Lung (tissue), 12 donors: Measurements from ENCODE around the gene MACIR. TPM values are rescaled to one million over a fixed set of nuclear protein-coding genes. Genes with fewer than 3 reads are reported as not detected.
A peak's percentile ranks its signal among the peaks of the same experiment; 100 is the strongest.

Source experiments
- ATAC-seq: fragments of 200-7000 bp; cut with Tn5 transposase; one replicate; pipeline ENCODE4 v1.9.1; 2020; ENCODE audit warnings: moderate number of reproducible peaks; ENCODE audit not compliant: insufficient read depth, low FRiP score
- DNase-seq, 3 donors: peaks; one replicate each; pipeline ENCODE4 v3.0.0-alpha.2; 2013 to 2017
- H3K27ac ChIP-seq, 2 donors: one replicate each; pipeline ENCODE4 v1.5.1; 2013; ENCODE audit warnings: mild to moderate bottlenecking in 2 of 2, moderate library complexity in 2 of 2, control low read depth in 1 of 2, inconsistent platforms in 1 of 2, low read depth in 1 of 2, low read length in 1 of 2
- H3K27me3 ChIP-seq, 3 donors: one replicate each; pipeline ENCODE4 v1.5.1; 2013; ENCODE audit warnings: low read length in 2 of 3; ENCODE audit not compliant: control insufficient read depth in 3 of 3, insufficient read depth in 3 of 3
- H3K36me3 ChIP-seq, 4 donors: one replicate each; pipeline ENCODE4 v1.5.1; 2013; ENCODE audit warnings: low read length in 4 of 4, mild to moderate bottlenecking in 1 of 4, moderate library complexity in 1 of 4; ENCODE audit not compliant: control insufficient read depth in 4 of 4, insufficient read depth in 4 of 4
- H3K4me1 ChIP-seq, 5 donors: one replicate each; pipeline ENCODE4 v1.5.1; 2013; ENCODE audit warnings: low read length in 5 of 5, mild to moderate bottlenecking in 2 of 5, moderate library complexity in 1 of 5; ENCODE audit not compliant: control insufficient read depth in 5 of 5, insufficient read depth in 5 of 5
- H3K4me3 ChIP-seq: one replicate; pipeline ENCODE4 v1.5.1; 2013; ENCODE audit warnings: mild to moderate bottlenecking, control low read depth, moderate library complexity
- H3K9ac ChIP-seq, 2 donors: one replicate each; pipeline ENCODE4 v1.5.1; 2013; ENCODE audit warnings: low read length in 2 of 2, control low read depth in 1 of 2; ENCODE audit not compliant: insufficient read depth in 1 of 2
- H3K9me3 ChIP-seq, 4 donors: one replicate each; pipeline ENCODE4 v1.5.1; 2013; ENCODE audit warnings: low read length in 3 of 4, mild to moderate bottlenecking in 1 of 4, moderate library complexity in 1 of 4; ENCODE audit not compliant: control insufficient read depth in 4 of 4, insufficient read depth in 3 of 4
- WGBS, 2 donors: extraction: QIAGEN DNeasy Blood & Tissue Kit; methylation state at CpG; one replicate each; pipeline ENCODE4 v1.1.7; 2013; 5-methylcytosine and 5-hydroxymethylcytosine counted together
- polyA plus RNA-seq, 2 donors: library from polyadenylated mRNA; stranded (reverse); fragments of 200-250 nt; gene quantifications; one replicate each; pipeline ENCODE4 v1.2.1, GENCODE V29; 2013
- total RNA-seq, 2 donors: library from RNA; depleted of rRNA in 1 of 2; stranded (reverse); fragments of >200 nt in 1 of 2; gene quantifications; one replicate each; pipeline ENCODE4 v1.2.1, GENCODE V29; 2014 to 2021
- TF ChIP-seq, protein P1 (sequence below): IDR thresholded peaks from 2 replicates; pipeline ENCODE4 v1.5.1; 2012; ENCODE audit warnings: mild to moderate bottlenecking; ENCODE audit errors: control extremely low read depth, extremely low read depth
- donor health status: control.
- donor health status: control.
- donor health status: Bipolar disorder and iron deficiency.
- donor health status: healthy.
- donor health status: DM: yes; HTN: yes; CAD: no.

Gene MACIR
- total and polyA plus RNA-seq, 4 donors = 3.9 to 9.9 (median 5.0) TPM

DNA sequence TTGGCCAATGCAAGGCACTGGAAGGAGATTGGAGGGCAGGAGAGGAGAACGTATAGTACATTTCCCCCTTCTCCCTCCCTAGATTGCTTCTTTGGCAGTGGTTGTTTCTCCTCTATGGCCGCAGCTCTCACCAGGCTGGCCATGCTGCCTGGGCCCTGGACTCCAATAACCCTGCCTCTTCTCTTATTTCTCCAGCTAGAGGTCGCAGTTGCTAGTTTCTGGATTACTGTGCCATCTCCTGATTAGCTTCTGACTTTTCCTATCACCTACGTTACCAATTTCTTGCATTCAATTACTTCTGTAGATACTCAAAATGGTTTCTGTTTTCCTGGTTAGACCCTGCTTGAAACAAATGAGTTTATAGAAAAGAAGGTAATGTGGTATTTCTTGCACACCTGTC, 2.4 kb upstream of the MACIR start:
- no peak for ATAC-seq
- Histone ChIP-seq H3K27ac (no peak overlapping the region), H3K27me3 (peaks cover 0 to 3% (median 0%) of the 10 kb centered on the region in 3 donors), H3K36me3 (no peaks in the 10 kb centered on the region), H3K4me3 (no peak overlapping the region), H3K9me3 (no peaks in the 10 kb centered on the region), H3K4me1 (peaks cover 0 to 4% (median 2%) of the 10 kb centered on the region in 5 donors), H3K9ac (no peak overlapping the region)
- WGBS, 2 donors = 86 to 91% methylated on average over 4 of the region's 4 CpGs
- TF ChIP-seq, protein P1, sequence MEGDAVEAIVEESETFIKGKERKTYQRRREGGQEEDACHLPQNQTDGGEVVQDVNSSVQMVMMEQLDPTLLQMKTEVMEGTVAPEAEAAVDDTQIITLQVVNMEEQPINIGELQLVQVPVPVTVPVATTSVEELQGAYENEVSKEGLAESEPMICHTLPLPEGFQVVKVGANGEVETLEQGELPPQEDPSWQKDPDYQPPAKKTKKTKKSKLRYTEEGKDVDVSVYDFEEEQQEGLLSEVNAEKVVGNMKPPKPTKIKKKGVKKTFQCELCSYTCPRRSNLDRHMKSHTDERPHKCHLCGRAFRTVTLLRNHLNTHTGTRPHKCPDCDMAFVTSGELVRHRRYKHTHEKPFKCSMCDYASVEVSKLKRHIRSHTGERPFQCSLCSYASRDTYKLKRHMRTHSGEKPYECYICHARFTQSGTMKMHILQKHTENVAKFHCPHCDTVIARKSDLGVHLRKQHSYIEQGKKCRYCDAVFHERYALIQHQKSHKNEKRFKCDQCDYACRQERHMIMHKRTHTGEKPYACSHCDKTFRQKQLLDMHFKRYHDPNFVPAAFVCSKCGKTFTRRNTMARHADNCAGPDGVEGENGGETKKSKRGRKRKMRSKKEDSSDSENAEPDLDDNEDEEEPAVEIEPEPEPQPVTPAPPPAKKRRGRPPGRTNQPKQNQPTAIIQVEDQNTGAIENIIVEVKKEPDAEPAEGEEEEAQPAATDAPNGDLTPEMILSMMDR = no peak
- no peak for DNase-seq

DNA sequence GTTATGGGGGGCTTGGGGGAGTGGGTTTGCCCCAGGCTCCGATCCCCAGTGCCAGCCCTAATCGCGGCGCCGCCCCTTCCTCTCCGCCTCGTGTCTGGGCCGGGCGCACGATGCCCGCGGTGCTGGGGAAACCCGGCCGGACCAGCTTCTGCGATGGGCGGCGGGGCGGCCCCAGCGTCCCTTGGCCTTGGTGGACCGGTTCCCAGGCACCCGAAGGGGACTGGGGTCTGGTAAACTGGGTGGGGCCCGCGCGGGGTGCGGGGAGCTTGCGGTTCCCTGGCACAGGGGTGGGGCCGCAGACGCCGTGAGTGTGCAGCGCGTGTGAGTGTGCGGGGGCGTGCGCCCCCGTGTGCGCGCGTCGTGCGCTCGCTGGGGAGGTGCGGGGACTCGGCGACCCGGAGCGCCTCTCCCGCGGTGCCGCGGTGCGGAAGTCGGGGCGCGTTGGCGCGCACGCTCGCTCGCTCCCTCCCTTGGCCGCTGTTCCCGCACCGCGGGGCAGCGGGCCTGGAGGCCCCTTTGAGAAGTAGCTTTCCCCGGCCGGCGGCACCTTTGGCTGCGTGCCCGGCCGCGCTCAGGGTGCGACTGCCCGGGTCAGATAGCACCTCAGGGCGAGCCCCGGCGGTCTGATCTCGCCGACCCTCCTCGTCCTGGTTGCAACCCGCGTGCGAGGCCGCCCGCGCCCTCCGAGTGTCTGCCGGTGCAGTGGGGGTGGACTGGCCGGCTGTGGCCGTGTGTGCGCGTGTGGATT, 568 bp downstream of the MACIR start:
- Histone ChIP-seq H3K9me3 (no peaks in the 10 kb centered on the region), H3K4me3 (peak overlapping the region; percentile 90), H3K9ac (no peak overlapping the region), H3K27ac (peak overlapping the region; percentile 79 to 93), H3K27me3 (peaks cover 0 to 3% (median 0%) of the 10 kb centered on the region in 3 donors), H3K36me3 (no peaks in the 10 kb centered on the region), H3K4me1 (peaks cover 0 to 23% (median 3%) of the 10 kb centered on the region in 5 donors)
- ATAC-seq (peak; percentile 48), DNase-seq (peak; percentile 49 to 64 (median 61))
- TF ChIP-seq, protein P1 = no peak
- WGBS, 2 donors = 0% methylated on average over 63 to 91 of the region's 91 CpGs

DNA sequence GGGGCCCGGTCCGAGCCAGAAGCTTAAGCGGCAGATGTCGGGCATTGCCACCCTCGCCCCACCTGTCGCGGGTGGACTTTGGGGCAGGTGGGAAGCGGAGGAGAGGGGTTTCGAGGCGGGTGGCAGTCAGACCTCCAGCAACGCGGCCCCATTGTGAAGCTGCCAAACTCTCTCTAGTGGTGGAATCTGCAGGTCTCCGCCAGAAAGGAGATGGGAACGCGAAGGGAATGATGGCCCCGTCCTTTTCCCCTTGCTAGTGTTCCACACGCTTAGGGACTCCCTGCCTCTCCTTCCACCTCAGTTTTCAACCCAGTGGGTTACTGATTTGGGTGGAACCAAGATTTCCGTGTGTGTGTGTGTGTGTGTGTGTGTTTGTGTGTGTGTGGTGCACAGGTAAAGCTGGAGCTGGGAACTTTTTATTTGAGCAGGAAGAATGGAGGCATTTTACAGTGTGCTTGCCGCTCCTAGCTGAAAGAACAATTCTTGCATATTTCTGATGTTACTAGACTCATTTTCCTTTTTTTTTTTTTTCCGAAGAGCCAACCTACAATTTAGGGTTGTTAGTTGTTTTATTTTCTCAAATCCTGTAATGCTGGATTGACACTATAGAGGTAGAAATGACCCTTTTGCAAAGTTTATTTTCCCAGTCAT, 1.3 kb downstream of the MACIR start:
- WGBS, 2 donors = 3 to 4% methylated on average over 20 of the region's 20 CpGs

More for the DNA sequence above, 1.3 kb downstream of the MACIR start:
- peak overlapping the region in 1 of 2 donors; percentile 36 for H3K9ac ChIP-seq
- peak overlapping the region; percentile 79 to 93 for H3K27ac ChIP-seq
- H3K36me3 ChIP-seq = no peaks in the 10 kb centered on the region
- peak overlapping the region; percentile 90 for H3K4me3 ChIP-seq
- ATAC-seq (no peak), DNase-seq (peak; percentile 41 to 55 (median 51))
- peaks cover 0 to 3% (median 0%) of the 10 kb centered on the region in 3 donors for H3K27me3 ChIP-seq
- TF ChIP-seq, protein P1 = no peak
- H3K4me1 ChIP-seq = peaks cover 0 to 27% (median 3%) of the 10 kb centered on the region in 5 donors
- no peaks in the 10 kb centered on the region for H3K9me3 ChIP-seq
